ENCODE results near the gene LMBRD1.
"Not testable (repeated sequence)": the region's sequence is repeated elsewhere in the genome, so short reads cannot be mapped to it uniquely, and the experiment has no call there.

The LMBRD1 gene

GRCh38 chr6:69835414-69836179 is 38.8 kb upstream of the LMBRD1 start:
- Histone ChIP-seq H2AFZ (ENCODE audit: low read depth) (no peak overlapping the region), H3K79me2 (ENCODE audit: insufficient read depth, low read depth) (no peaks in the 10 kb centered on the region), H3K4me2 (peak overlapping the region; percentile 13; the same call in 1 of the 2 replicates), H3K27ac (no peak overlapping the region), H3K4me3 (IDR thresholded peaks at IDR 0.05; ENCODE audit: insufficient read depth, low read depth, low read length) (no peak overlapping the region), H3K9ac (no peak overlapping the region), H4K20me1 (ENCODE audit: insufficient read depth) (no peaks in the 10 kb centered on the region), H3K27me3 (ENCODE audit: insufficient read depth, low read depth) (no peaks in the 10 kb centered on the region), H3K36me3 (ENCODE audit: insufficient read depth) (no peaks in the 10 kb centered on the region), H3K4me1 (ENCODE audit: low read depth, poor library complexity, severe bottlenecking) (no peaks in the 10 kb centered on the region)
- peak; percentile 62 for TF ChIP-seq CTCF (conservative IDR thresholded peaks at IDR 0.05; ENCODE audit: low read depth, low read length)

- Histone ChIP-seq H3K79me2 (ENCODE audit: insufficient read depth, low read depth) (no peaks in the 10 kb centered on the region), H2AFZ (ENCODE audit: low read depth) (no peak overlapping the region), H3K27me3 (ENCODE audit: insufficient read depth, low read depth) (no peaks in the 10 kb centered on the region), H3K36me3 (ENCODE audit: insufficient read depth) (no peaks in the 10 kb centered on the region), H3K4me3 (IDR thresholded peaks at IDR 0.05; ENCODE audit: insufficient read depth, low read depth, low read length) (no peak overlapping the region), H3K4me2 (no peak overlapping the region), H3K9ac (no peak overlapping the region), H4K20me1 (ENCODE audit: insufficient read depth) (no peaks in the 10 kb centered on the region), H3K4me1 (ENCODE audit: low read depth, poor library complexity, severe bottlenecking) (no peaks in the 10 kb centered on the region), H3K27ac (no peak overlapping the region)
- no peak for TF ChIP-seq CTCF (conservative IDR thresholded peaks at IDR 0.05; ENCODE audit: low read depth, low read length)
These were observed 35.7 kb upstream of the LMBRD1 start for GRCh38 chr6:69832558-69832957.

- no peak overlapping the region for H3K4me2 ChIP-seq
- H2AFZ ChIP-seq (ENCODE audit: low read depth) = no peak overlapping the region
- no peak overlapping the region for H3K9ac ChIP-seq
- no peaks in the 10 kb centered on the region for H3K27me3 ChIP-seq (ENCODE audit: insufficient read depth, low read depth)
- no peak for TF ChIP-seq CTCF (conservative IDR thresholded peaks at IDR 0.05; ENCODE audit: low read depth, low read length)
- H3K4me3 ChIP-seq (IDR thresholded peaks at IDR 0.05; ENCODE audit: insufficient read depth, low read depth, low read length) = no peak overlapping the region
- H3K79me2 ChIP-seq (ENCODE audit: insufficient read depth, low read depth) = no peaks in the 10 kb centered on the region
- no peaks in the 10 kb centered on the region for H3K36me3 ChIP-seq (ENCODE audit: insufficient read depth)
- no peak overlapping the region for H3K27ac ChIP-seq
- H4K20me1 ChIP-seq (ENCODE audit: insufficient read depth) = no peaks in the 10 kb centered on the region
- H3K4me1 ChIP-seq (ENCODE audit: low read depth, poor library complexity, severe bottlenecking) = no peaks in the 10 kb centered on the region
These were observed 30.6 kb upstream of the LMBRD1 start for GRCh38 chr6:69827276-69827893.

- TF ChIP-seq CTCF (conservative IDR thresholded peaks at IDR 0.05; ENCODE audit: low read depth, low read length) = no peak
- Histone ChIP-seq H3K27me3 (ENCODE audit: insufficient read depth, low read depth) (no peaks in the 10 kb centered on the region), H3K4me1 (ENCODE audit: low read depth, poor library complexity, severe bottlenecking) (no peaks in the 10 kb centered on the region), H3K4me3 (IDR thresholded peaks at IDR 0.05; ENCODE audit: insufficient read depth, low read depth, low read length) (no peak overlapping the region), H3K36me3 (ENCODE audit: insufficient read depth) (no peaks in the 10 kb centered on the region), H3K79me2 (ENCODE audit: insufficient read depth, low read depth) (no peaks in the 10 kb centered on the region), H2AFZ (ENCODE audit: low read depth) (no peak overlapping the region), H3K4me2 (no peak overlapping the region), H4K20me1 (ENCODE audit: insufficient read depth) (no peaks in the 10 kb centered on the region), H3K9ac (no peak overlapping the region), H3K27ac (no peak overlapping the region)
These were observed 29.1 kb upstream of the LMBRD1 start for GRCh38 chr6:69825904-69826303.

GRCh38 chr6:69824355-69824754 is 27.5 kb upstream of the LMBRD1 start:
- H3K9ac ChIP-seq; H3K27me3 ChIP-seq (ENCODE audit: insufficient read depth, low read depth); H3K27ac ChIP-seq; H3K79me2 ChIP-seq (ENCODE audit: insufficient read depth, low read depth); H3K4me3 ChIP-seq (IDR thresholded peaks at IDR 0.05; ENCODE audit: insufficient read depth, low read depth, low read length); H3K4me2 ChIP-seq; H3K4me1 ChIP-seq (ENCODE audit: low read depth, poor library complexity, severe bottlenecking); H4K20me1 ChIP-seq (ENCODE audit: insufficient read depth); H3K36me3 ChIP-seq (ENCODE audit: insufficient read depth); H2AFZ ChIP-seq (ENCODE audit: low read depth): not testable (repeated sequence)
